ENCODE results near the gene ORM2.

DNA sequence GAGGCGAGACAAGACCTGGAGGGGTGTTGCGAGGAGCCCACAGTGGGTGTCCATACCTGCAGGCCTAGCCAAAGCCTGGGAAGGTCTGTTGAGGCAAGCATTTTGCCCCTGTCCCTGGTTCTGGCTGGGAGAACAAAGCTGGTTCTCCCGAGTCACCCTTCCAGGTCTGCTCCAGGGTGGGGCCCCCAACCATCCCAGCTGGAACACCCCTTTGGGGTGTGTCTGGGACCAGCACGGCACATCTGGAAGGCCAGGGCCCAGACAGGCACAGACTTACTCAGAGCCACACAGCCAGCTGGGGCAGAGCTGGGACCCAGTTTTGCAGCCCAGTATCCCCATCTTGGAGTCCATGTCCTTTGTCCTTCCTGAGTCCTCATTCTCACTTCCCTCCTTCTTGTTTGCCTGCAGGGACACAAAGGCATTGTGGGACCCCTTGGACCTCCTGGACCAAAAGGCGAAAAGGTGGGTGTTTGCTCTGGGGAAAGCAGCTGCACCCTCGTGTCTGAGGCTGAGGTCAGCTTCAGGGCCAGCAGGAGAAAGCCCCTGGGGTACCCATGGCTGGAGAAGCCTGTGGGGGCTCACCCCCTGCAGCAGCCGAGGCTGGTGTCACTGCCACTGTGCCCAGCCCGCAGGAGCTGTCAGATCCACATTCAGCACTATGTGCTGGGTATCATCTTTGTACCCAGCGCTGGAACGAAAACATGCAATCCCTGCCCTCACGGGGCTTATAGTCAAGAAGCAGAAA is 45.2 kb upstream of the ORM2 start:
- no peak for TF ChIP-seq YY1 (IDR thresholded peaks at IDR 0.05; ENCODE audit: extremely low read depth, insufficient replicate concordance, low read depth, low read length)
- TF ChIP-seq, protein P1, sequence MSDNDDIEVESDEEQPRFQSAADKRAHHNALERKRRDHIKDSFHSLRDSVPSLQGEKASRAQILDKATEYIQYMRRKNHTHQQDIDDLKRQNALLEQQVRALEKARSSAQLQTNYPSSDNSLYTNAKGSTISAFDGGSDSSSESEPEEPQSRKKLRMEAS (IDR thresholded peaks at IDR 0.05), result no peak
- no peak for TF ChIP-seq CEBPB (IDR thresholded peaks at IDR 0.05; ENCODE audit: low read depth)
- TF ChIP-seq, protein P2, sequence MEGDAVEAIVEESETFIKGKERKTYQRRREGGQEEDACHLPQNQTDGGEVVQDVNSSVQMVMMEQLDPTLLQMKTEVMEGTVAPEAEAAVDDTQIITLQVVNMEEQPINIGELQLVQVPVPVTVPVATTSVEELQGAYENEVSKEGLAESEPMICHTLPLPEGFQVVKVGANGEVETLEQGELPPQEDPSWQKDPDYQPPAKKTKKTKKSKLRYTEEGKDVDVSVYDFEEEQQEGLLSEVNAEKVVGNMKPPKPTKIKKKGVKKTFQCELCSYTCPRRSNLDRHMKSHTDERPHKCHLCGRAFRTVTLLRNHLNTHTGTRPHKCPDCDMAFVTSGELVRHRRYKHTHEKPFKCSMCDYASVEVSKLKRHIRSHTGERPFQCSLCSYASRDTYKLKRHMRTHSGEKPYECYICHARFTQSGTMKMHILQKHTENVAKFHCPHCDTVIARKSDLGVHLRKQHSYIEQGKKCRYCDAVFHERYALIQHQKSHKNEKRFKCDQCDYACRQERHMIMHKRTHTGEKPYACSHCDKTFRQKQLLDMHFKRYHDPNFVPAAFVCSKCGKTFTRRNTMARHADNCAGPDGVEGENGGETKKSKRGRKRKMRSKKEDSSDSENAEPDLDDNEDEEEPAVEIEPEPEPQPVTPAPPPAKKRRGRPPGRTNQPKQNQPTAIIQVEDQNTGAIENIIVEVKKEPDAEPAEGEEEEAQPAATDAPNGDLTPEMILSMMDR (IDR thresholded peaks at IDR 0.05 in 2 of 3, conservative IDR thresholded peaks at IDR 0.05 in 1 of 3; ENCODE audit: borderline replicate concordance in 1 of 3, insufficient read depth in 1 of 3, low read depth in 2 of 3, low read length in 2 of 3), result no peak
- no peak for TF ChIP-seq POLR2A (IDR thresholded peaks at IDR 0.05; ENCODE audit: borderline replicate concordance, extremely low read depth, insufficient read depth, insufficient read length)
- no peak for TF ChIP-seq SRF (IDR thresholded peaks at IDR 0.05; ENCODE audit: low read depth)
- no peak for TF ChIP-seq ZFX (IDR thresholded peaks at IDR 0.05)
- TF ChIP-seq RAD21 (IDR thresholded peaks at IDR 0.05; ENCODE audit: low read depth), result no peak
- no peak for TF ChIP-seq ZNF274 (IDR thresholded peaks at IDR 0.05; ENCODE audit: low read depth, low read length)
- TF ChIP-seq, protein P3, sequence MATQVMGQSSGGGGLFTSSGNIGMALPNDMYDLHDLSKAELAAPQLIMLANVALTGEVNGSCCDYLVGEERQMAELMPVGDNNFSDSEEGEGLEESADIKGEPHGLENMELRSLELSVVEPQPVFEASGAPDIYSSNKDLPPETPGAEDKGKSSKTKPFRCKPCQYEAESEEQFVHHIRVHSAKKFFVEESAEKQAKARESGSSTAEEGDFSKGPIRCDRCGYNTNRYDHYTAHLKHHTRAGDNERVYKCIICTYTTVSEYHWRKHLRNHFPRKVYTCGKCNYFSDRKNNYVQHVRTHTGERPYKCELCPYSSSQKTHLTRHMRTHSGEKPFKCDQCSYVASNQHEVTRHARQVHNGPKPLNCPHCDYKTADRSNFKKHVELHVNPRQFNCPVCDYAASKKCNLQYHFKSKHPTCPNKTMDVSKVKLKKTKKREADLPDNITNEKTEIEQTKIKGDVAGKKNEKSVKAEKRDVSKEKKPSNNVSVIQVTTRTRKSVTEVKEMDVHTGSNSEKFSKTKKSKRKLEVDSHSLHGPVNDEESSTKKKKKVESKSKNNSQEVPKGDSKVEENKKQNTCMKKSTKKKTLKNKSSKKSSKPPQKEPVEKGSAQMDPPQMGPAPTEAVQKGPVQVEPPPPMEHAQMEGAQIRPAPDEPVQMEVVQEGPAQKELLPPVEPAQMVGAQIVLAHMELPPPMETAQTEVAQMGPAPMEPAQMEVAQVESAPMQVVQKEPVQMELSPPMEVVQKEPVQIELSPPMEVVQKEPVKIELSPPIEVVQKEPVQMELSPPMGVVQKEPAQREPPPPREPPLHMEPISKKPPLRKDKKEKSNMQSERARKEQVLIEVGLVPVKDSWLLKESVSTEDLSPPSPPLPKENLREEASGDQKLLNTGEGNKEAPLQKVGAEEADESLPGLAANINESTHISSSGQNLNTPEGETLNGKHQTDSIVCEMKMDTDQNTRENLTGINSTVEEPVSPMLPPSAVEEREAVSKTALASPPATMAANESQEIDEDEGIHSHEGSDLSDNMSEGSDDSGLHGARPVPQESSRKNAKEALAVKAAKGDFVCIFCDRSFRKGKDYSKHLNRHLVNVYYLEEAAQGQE (IDR thresholded peaks at IDR 0.05; ENCODE audit: low read depth), result no peak
- no peak for TF ChIP-seq EZH2 (IDR thresholded peaks at IDR 0.05)
- no peak for TF ChIP-seq POLR2AphosphoS5 (IDR thresholded peaks at IDR 0.05; ENCODE audit: low read depth, low read length)
- TF ChIP-seq EZH2phosphoT487 (IDR thresholded peaks at IDR 0.05; ENCODE audit: borderline replicate concordance), result no peak
